Activated naive CD8-positive, alpha-beta T cell (primary cell): ENCODE data around the gene THBS4.
"Not testable (repeated sequence)": the region's sequence is repeated elsewhere in the genome, so short reads cannot be mapped to it uniquely, and the experiment has no call there.

ENCODE experiments used
- H3K27ac Mint-ChIP-seq: one replicate; pipeline ENCODE4 v1.8.0; 2021; ENCODE audit warnings: mixed read lengths
- H3K27me3 Mint-ChIP-seq: one replicate; pipeline ENCODE4 v1.8.0; 2021; ENCODE audit warnings: mixed read lengths
- H3K36me3 Mint-ChIP-seq: one replicate; pipeline ENCODE4 v1.8.0; 2021; ENCODE audit warnings: mixed read lengths
- H3K4me1 Mint-ChIP-seq: one replicate; pipeline ENCODE4 v1.8.0; 2021; ENCODE audit warnings: low read depth, mixed read lengths
- H3K4me3 Mint-ChIP-seq: one replicate; pipeline ENCODE4 v1.8.0; 2021; ENCODE audit warnings: mild to moderate bottlenecking, mixed read lengths
- H3K9me3 Mint-ChIP-seq: one replicate; pipeline ENCODE4 v1.8.0; 2021; ENCODE audit warnings: low read depth, mixed read lengths

Gene THBS4

DNA sequence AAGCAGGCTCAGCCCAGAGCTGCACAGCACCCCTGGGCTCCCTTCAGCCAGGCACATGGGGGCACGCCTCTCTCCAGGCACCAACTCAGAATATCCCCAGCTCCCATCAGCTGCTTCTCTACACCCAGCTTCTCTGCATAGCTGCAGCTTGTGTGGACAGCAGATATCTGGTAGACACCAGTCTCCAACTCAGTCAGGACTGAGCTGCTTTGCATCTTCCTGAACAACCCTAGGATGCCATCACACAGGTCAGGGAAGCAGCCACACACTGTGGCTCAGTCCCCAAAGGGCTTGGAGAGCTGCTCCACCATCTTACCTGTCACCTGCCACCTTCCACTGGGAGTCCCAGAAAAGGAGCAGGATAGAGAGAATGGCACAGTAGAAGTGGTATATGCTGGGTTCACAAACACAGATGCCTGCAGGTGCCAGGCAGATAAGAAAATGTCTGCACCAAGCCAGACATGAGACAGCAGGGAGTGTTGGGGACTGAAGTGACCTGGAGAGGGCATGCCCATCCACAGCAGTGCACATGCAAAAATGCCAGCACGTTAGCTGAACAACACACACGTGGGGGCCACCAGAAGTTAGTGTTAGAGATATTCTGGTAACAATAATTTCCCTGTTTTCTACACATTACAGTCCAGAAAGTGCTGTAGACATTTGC lies 42.0 kb downstream of the THBS4 start:
- Mint-ChIP-seq H3K36me3 (peaks cover 13% of the 10 kb centered on the region), H3K27me3 (no peaks in the 10 kb centered on the region), H3K4me3 (no peak overlapping the region), H3K9me3 (no peaks in the 10 kb centered on the region), H3K4me1 (no peaks in the 10 kb centered on the region), H3K27ac (no peak overlapping the region)

DNA sequence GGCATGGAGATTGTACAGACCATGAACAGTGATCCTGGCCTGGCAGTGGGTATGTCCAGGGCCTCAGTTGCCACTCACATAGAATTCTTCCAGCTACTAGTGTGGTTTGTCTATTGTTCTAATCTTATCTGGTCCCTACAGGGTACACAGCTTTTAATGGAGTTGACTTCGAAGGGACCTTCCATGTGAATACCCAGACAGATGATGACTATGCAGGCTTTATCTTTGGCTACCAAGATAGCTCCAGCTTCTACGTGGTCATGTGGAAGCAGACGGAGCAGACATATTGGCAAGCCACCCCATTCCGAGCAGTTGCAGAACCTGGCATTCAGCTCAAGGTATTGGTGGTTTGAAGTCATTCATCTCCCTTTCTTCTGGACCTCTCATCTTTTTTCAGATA lies 43.8 kb downstream of the THBS4 start:
- no peak overlapping the region for H3K4me3 Mint-ChIP-seq
- H3K27ac Mint-ChIP-seq = no peak overlapping the region
- H3K36me3 Mint-ChIP-seq = peaks cover 11% of the 10 kb centered on the region
- H3K4me1 Mint-ChIP-seq = peaks cover 8% of the 10 kb centered on the region
- H3K9me3 Mint-ChIP-seq = no peaks in the 10 kb centered on the region
- H3K27me3 Mint-ChIP-seq = no peaks in the 10 kb centered on the region

DNA sequence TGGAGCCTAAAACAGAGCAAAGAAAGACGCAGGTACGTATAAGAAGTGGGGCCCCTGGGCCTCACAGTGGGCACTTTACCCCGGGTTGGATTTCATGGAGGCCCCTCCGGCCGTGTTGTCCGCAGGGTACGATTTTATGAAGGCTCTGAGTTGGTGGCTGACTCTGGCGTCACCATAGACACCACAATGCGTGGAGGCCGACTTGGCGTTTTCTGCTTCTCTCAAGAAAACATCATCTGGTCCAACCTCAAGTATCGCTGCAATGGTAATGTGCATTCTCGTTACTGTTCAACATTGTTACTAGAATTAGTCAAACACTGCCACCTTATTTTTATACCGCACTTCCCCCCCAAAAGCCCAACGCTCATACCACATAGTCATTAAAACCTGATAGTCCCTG lies 47.1 kb downstream of the THBS4 start:
- no peak overlapping the region for H3K27ac Mint-ChIP-seq
- peaks cover 7% of the 10 kb centered on the region for H3K36me3 Mint-ChIP-seq
- H3K27me3 Mint-ChIP-seq = no peaks in the 10 kb centered on the region
- H3K4me3 Mint-ChIP-seq = no peak overlapping the region
- peaks cover 8% of the 10 kb centered on the region for H3K4me1 Mint-ChIP-seq
- H3K9me3 Mint-ChIP-seq = no peaks in the 10 kb centered on the region

DNA sequence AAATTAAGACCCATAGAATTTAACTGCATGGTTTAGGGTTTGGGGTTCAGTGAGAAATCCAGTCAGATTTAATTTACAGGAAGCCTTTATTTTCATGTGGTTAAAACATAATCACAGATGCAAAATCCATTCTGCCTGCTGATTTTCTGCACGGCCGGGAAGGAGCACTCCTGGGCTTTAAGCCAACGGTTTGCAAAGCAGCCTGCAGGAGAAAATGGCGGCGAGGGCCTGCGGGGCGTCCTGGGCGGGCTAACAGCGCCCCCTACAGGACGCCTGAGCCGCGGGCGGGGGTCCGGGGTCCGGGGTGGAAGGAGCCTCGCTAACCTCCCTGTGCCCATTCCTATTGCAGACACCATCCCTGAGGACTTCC lies 47.6 kb downstream of the THBS4 start:
- Mint-ChIP-seq H3K4me1 (peaks cover 8% of the 10 kb centered on the region), H3K36me3 (peaks cover 7% of the 10 kb centered on the region), H3K27me3 (no peaks in the 10 kb centered on the region), H3K4me3 (peak overlapping the region; percentile 76), H3K9me3 (no peaks in the 10 kb centered on the region), H3K27ac (peak overlapping the region; percentile 88)

DNA sequence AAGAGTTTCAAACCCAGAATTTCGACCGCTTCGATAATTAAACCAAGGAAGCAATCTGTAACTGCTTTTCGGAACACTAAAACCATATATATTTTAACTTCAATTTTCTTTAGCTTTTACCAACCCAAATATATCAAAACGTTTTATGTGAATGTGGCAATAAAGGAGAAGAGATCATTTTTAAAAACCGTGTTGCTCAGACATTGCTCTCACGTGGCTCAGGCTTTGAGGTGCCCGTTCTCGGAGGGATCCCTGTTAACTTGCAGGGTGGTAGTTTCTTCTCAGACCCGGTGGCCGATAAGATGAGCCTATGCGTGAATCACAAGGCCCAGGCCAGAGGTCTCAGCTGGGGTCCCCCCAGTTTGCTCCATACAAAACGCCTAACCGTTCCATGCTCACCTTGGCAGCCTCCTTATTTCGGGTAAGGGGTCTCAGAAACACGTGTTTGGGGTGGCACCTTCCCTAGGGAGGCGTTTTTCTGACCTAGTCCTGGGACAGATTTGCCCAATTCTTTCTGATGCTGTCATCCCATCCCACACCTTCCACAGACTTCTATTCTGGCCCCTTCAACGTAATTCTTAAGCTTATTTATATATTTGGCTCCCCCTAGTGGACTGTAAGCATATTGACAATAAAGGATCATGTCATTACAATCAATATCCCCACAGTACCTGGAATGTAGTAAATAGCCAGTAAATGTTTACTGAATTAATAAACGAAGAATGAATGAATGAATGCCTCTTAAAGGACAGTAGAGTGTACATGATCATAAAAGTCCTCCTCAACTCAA lies 48.1 kb downstream of the THBS4 start:
- Mint-ChIP-seq H3K4me1 (peaks cover 8% of the 10 kb centered on the region), H3K27me3 (no peaks in the 10 kb centered on the region), H3K4me3 (peak overlapping the region; percentile 76), H3K9me3 (no peaks in the 10 kb centered on the region), H3K36me3 (peaks cover 7% of the 10 kb centered on the region), H3K27ac (peak overlapping the region; percentile 88)

DNA sequence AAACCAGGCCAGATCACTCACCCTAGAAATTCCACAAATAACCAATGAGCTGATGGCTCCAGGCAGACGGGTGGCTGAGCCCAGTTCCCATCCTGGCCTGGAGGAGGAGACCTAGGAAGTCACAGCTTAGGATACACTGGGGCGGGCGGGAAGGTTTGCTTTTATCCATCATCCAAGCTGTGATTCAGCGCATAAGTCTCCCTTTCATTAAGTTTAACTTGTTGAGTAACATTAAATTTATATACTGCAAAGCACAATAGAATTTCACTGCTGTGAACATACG lies 55.7 kb downstream of the THBS4 start:
- Mint-ChIP-seq H3K4me1 (peaks cover 24% of the 10 kb centered on the region), H3K4me3 (no peak overlapping the region), H3K27ac (no peak overlapping the region), H3K27me3 (no peaks in the 10 kb centered on the region), H3K9me3 (no peaks in the 10 kb centered on the region), H3K36me3 (peaks cover 4% of the 10 kb centered on the region)

DNA sequence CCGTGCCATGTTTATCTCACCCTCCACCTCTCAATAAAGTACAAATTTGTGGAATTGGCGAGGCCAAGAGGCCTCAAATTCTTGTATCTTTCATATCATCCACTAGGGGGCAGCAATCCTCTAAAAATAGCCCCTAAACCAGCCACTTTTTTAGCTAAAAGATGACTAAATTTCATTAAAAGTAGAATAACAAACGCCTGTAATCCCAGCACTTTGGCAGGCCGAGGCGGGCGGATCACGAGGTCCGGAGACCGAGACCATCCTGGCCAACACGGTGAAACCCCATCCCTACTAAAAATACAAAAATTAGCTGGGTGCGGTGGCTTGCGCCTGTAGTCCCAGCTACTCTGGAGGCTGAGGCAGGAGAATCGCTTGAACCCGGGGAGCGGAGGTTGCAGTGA lies 56.6 kb downstream of the THBS4 start:
- Mint-ChIP-seq H3K27ac (peak overlapping the region; percentile 58), H3K4me1 (peaks cover 26% of the 10 kb centered on the region), H3K4me3 (peak overlapping the region; percentile 51)
- not testable (repeated sequence) for H3K36me3 Mint-ChIP-seq, H3K27me3 Mint-ChIP-seq, H3K9me3 Mint-ChIP-seq

DNA sequence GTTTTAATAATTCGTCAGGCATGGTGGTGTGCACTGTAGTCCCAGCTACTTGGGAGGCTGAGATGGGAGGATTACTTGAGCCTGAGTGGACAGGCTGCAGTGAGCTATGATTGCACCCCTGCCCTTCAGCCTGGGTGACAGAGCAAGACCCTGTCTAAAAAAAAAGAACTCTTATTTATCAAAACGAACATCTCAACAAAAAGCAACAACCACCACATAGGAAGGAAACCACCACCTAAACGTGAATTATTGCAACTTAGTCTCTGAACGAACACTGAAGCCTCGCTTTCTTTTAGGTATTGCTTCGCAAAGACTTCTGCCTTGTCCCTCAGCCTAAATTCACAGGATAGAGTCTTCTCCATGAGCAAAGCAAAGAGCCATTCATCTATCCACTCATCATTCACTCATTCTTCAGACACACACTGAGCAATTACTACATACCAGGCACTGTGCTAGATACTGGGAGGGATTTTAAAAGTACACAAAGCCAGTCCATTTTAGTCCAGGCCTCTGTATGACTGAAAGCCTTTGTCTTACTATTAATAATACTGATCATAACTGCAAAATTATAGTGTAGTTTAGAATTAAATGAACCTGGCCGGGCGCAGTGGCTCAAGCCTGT lies 57.4 kb downstream of the THBS4 start:
- Mint-ChIP-seq H3K27ac (peak overlapping the region; percentile 22), H3K9me3 (no peaks in the 10 kb centered on the region), H3K27me3 (no peaks in the 10 kb centered on the region), H3K4me3 (peak overlapping the region; percentile 3), H3K36me3 (peaks cover 4% of the 10 kb centered on the region), H3K4me1 (peaks cover 32% of the 10 kb centered on the region)

DNA sequence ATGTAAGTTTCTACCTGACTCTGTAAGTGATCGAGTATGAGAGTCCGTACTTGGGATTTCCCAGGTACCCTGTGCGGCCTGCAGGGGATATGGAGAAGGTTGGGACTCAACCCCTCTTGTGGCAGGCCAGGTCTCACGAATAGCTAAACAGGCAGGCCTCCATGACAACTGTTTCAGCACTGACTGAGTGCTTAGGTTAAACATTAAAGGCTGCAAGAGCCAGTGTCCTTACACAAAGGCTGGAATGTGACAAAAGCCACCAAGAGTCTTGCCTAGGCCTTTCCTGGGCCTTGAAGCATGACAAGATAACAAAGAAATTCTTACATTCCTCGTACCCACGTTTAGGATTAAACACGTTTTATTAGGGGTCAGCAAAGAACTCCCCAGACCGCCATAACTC lies 58.6 kb downstream of the THBS4 start:
- Mint-ChIP-seq H3K4me3 (no peak overlapping the region), H3K9me3 (no peaks in the 10 kb centered on the region), H3K36me3 (peaks cover 4% of the 10 kb centered on the region), H3K27ac (peak overlapping the region; percentile 28), H3K4me1 (peaks cover 36% of the 10 kb centered on the region), H3K27me3 (no peaks in the 10 kb centered on the region)

DNA sequence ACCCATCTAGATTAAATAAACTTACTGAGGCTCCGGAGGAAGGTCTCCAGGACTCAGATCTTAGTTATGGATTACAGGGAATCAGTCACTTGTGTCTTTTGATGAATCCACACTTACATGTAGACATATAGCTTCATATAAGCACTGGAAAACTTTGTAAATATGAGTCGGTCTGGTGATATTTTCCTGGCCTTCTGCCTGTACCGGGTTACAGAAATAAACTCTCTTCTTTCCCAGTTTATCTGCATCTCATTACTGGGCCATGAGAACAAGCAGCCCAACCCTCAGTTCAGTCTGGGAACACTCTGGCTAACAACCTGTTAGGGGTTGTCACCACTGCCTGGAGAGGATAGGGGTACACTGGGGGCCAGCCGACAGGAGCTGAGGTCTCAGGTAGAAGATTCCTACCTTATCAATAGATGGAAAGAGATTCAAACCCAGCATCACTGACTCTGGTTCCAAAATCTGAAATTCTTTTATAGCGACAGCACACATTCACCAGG lies 59.1 kb downstream of the THBS4 start:
- Mint-ChIP-seq H3K27me3 (no peaks in the 10 kb centered on the region), H3K27ac (peak overlapping the region; percentile 28), H3K4me1 (peaks cover 36% of the 10 kb centered on the region), H3K9me3 (no peaks in the 10 kb centered on the region), H3K4me3 (no peak overlapping the region), H3K36me3 (peaks cover 4% of the 10 kb centered on the region)

DNA sequence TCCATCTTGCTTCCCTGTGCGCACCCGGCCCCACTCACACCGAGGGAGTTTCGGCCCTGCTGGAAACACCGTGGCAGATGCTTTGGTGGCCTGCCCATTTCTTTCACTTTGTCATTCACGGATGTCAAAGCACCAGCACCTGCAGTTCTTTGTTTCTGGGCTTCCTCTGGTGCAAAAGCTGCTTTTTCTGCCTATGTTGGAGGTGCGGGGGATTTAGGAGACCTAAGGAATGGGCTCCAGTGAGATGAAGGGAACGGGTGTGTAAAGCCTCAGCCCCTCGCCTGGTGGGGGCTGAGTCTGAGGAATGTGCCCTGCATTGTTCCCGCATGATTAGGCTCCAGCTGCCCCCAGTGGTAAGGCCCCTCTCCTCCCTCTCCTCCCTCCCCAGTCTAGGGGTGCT lies 62.3 kb downstream of the THBS4 start:
- no peaks in the 10 kb centered on the region for H3K9me3 Mint-ChIP-seq
- no peak overlapping the region for H3K4me3 Mint-ChIP-seq
- peaks cover 4% of the 10 kb centered on the region for H3K36me3 Mint-ChIP-seq
- H3K4me1 Mint-ChIP-seq = peaks cover 42% of the 10 kb centered on the region
- no peak overlapping the region for H3K27ac Mint-ChIP-seq
- no peaks in the 10 kb centered on the region for H3K27me3 Mint-ChIP-seq

DNA sequence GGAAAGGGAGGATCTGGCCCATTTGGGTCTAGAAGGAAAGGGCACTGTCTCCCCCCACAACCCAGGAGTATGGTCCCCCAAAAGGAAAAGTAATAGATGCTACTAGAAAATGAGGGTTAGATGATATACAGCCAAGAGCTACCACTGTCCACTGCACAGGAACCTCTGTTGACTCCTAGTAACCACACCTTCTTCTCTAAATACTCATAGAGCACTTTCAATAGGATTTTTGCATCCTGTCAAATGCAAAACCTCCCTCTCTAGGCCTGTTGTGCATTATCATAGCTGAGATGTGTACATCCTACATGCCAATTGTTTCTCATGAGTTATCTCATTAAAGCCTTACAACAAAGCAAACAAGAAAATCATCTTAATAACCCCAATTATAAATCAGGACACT lies 66.8 kb downstream of the THBS4 start:
- Mint-ChIP-seq H3K4me3 (no peak overlapping the region), H3K27me3 (no peaks in the 10 kb centered on the region), H3K4me1 (peaks cover 66% of the 10 kb centered on the region), H3K36me3 (no peaks in the 10 kb centered on the region), H3K9me3 (no peaks in the 10 kb centered on the region), H3K27ac (no peak overlapping the region)

DNA sequence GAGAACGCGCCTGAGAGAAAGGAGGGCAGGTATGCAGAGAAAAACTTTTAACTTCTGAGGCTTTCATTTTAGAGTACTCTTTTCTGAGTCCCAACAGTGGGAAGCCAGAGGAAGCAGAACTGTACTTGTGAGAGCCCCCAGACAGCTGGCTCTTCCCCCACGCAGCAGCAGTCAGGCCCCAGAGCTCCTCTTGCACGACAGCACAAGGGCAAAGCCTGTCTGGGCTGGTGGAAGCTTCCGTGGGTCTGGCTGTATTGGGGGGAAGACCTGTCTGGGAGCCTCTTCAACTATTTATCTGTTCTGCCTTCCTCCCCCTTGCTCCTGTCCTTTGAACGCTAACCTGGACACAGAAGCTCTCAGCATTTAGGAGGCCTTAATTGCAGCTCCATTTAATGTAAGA lies 68.2 kb downstream of the THBS4 start:
- peak overlapping the region; percentile 75 for H3K27ac Mint-ChIP-seq

DNA sequence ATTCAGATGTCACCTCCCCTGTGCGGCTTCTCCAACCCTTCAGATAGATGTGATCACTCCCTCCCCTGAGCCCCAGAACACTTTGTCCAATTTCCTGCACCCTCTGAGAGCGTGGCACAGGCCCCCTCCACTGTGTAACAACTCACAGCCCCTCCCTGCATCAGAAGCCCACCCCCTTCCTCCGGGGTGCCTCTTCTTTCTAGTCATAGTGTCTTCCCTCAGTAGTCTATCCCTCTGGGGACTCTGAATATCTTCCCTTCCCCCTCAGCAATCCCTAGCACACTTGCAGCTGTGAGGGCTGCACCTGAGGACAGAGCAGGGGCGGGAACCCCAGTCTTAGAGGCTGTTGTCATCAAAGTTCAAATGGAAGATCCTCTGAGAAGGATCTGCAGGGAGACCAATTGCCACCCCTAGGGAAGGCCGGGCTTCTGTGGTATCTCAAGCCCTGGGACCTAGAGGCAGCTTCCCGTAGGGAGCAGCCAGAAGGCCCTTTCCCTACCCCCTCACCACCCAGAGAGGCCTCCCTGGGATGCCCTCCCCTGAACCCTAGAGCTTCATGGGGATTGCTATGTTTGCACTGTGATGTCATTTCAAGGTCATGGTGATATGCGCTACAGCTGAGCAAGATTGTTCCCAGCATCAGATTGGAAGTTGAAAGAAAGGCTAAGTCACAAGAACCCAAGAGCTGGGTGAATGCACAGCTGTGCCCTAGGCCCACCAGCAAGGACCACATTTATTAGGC lies 70.7 kb downstream of the THBS4 start:
- H3K27me3 Mint-ChIP-seq = no peaks in the 10 kb centered on the region
- no peak overlapping the region for H3K4me3 Mint-ChIP-seq
- H3K36me3 Mint-ChIP-seq = no peaks in the 10 kb centered on the region
- no peaks in the 10 kb centered on the region for H3K9me3 Mint-ChIP-seq
- H3K4me1 Mint-ChIP-seq = peaks cover 74% of the 10 kb centered on the region
- no peak overlapping the region for H3K27ac Mint-ChIP-seq

More for the DNA sequence above, 68.2 kb downstream of the THBS4 start:
- Mint-ChIP-seq H3K4me3 (peak overlapping the region; percentile 28), H3K9me3 (no peaks in the 10 kb centered on the region), H3K27me3 (no peaks in the 10 kb centered on the region), H3K36me3 (no peaks in the 10 kb centered on the region), H3K4me1 (peaks cover 63% of the 10 kb centered on the region)

DNA sequence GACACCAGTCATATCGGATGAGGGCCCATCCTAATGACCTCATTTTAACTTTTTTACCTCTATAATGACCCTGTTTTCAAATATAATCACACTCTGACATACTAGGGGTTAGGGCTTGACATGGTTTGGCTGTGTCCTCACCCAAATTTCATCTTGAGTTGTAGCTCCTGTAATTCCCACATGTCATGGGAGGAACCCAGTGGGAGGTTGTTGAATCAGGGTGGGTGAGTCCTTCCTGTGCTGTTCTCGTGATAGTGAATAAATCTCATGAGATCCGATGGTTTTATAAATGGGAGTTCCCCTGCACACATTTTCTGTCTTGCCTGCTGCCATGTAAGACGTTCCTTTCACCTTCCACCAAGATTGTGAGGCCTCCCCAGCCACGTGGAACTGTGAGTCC lies 71.8 kb downstream of the THBS4 start:
- no peak overlapping the region for H3K4me3 Mint-ChIP-seq
- H3K9me3 Mint-ChIP-seq = no peaks in the 10 kb centered on the region
- H3K27ac Mint-ChIP-seq = peak overlapping the region; percentile 1
- H3K36me3 Mint-ChIP-seq = peaks cover 3% of the 10 kb centered on the region
- peaks cover 67% of the 10 kb centered on the region for H3K4me1 Mint-ChIP-seq
- H3K27me3 Mint-ChIP-seq = no peaks in the 10 kb centered on the region
